ENCODE data around the gene TUSC2. TPM values are rescaled to one million over a fixed set of nuclear protein-coding genes. Genes with fewer than 3 reads are reported as not detected.
A peak's percentile ranks its signal among the peaks of the same experiment; 100 is the strongest.

The TUSC2 gene
- total RNA-seq, 1 donor from 2014 or later, result 25.4 TPM

- DNase-seq (ENCODE audit: low spot score in 2 of 2), result no peak
- no peaks in the 10 kb centered on the region for H3K4me1 ChIP-seq
- TF ChIP-seq CTCF (IDR thresholded peaks at IDR 0.05), result no peak
- no peak overlapping the region for H3K27ac ChIP-seq
- no peaks in the 10 kb centered on the region for H3K36me3 ChIP-seq
- H3K9me3 ChIP-seq, result no peaks in the 10 kb centered on the region
- intact Hi-C loops (cut with DNase I), result no loop called here
- H3K27me3 ChIP-seq, result no peaks in the 10 kb centered on the region
- H3K4me3 ChIP-seq, result no peak overlapping the region
These were observed 44.3 kb upstream of the TUSC2 start for GRCh38 chr3:50372349-50372748.

DNA sequence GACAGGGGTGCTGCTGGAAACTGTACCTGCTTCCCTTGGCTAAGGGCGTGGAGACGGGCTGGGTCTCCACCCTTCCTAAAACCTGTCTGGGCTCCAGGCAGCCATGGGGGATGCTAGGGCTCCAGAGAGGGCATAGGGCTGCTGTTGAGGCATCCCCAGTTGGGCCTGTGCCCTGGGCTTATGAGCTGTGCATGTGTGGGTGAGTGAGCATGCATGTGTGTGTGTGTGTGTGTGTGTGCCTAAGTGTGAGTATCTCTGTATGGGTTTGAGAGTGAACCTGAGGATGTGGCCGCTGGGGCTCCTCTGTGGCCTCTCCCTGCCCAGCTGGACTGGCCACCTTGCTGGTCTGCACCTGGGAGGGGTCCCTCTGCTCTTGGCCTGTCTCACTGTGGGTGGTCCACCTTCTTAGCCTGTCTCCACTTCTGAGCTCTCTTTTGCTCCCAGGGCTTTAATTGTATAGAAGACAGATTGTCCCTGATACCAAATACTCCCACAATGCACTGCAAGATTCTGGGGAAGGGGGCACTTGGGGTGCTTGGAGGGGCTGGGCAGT is 43.2 kb upstream of the TUSC2 start:
- intact Hi-C loops (cut with DNase I), result no loop called here
- no peak overlapping the region for H3K4me3 ChIP-seq
- H3K27ac ChIP-seq, result no peak overlapping the region
- no peaks in the 10 kb centered on the region for H3K9me3 ChIP-seq
- TF ChIP-seq CTCF (IDR thresholded peaks at IDR 0.05), result no peak
- DNase-seq (ENCODE audit: low spot score in 2 of 2), result no peak
- H3K27me3 ChIP-seq, result no peaks in the 10 kb centered on the region
- H3K36me3 ChIP-seq, result no peaks in the 10 kb centered on the region
- no peaks in the 10 kb centered on the region for H3K4me1 ChIP-seq

DNA sequence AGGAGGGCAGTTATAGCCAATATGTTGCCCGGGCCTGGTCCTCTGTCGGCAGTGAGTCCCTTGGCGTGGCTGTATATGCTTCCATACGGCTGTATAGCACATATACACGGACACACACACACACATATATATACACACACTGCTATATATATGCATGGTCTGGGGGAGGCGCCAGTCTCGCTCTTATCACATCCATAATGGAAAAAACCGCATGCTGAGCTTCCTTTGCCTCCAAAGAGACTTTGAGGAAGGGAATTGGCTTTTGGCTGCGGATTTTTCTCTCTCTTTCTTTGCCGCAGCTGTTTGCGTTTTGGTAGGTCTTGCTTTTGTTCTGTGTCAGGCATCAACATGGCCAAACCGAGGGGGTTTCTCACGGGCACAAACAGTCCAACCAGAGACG is 42.6 kb upstream of the TUSC2 start:
- no peak overlapping the region for H3K27ac ChIP-seq

GRCh38 chr3:50369012-50369670 is 41.1 kb upstream of the TUSC2 start:
- Histone ChIP-seq H3K4me3 (no peak overlapping the region), H3K27me3 (no peaks in the 10 kb centered on the region), H3K4me1 (peaks cover 0 to 14% of the 10 kb centered on the region in 2 donors), H3K27ac (no peak overlapping the region), H3K9me3 (no peaks in the 10 kb centered on the region), H3K36me3 (no peaks in the 10 kb centered on the region)
- TF ChIP-seq CTCF (IDR thresholded peaks at IDR 0.05), result no peak
- no peak for DNase-seq (ENCODE audit: low spot score in 2 of 2)
- intact Hi-C loops (cut with DNase I), result no loop called here

More for the DNA sequence above, 42.6 kb upstream of the TUSC2 start:
- intact Hi-C loops (cut with DNase I), result no loop called here
- H3K9me3 ChIP-seq, result no peaks in the 10 kb centered on the region
- H3K4me1 ChIP-seq, result peaks cover 0 to 3% of the 10 kb centered on the region in 2 donors
- H3K27me3 ChIP-seq, result no peaks in the 10 kb centered on the region
- H3K4me3 ChIP-seq, result no peak overlapping the region
- no peaks in the 10 kb centered on the region for H3K36me3 ChIP-seq
- no peak for TF ChIP-seq CTCF (IDR thresholded peaks at IDR 0.05)
- DNase-seq (ENCODE audit: low spot score in 2 of 2), result no peak

DNA sequence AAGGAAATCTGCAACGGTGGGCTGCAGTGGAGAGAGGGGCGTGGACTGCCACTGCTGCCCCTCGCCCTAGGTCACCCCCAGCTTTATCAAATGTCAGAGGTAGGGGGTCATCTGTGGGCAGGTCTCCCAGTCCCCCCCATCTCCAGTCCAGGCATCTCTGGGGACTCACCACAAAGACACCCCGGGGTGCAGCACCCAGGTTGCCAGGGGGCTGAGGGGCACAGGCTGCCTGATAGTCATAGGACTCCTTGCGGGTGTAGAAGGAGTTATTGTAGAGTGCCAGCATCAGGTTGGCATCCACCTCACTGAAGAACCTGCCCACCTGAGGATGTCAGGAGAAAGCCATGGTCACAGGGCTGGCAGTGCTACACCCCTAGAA is 37.8 kb upstream of the TUSC2 start:
- no peak for DNase-seq (ENCODE audit: low spot score in 2 of 2)
- TF ChIP-seq CTCF (IDR thresholded peaks at IDR 0.05), result no peak
- H3K27ac ChIP-seq, result no peak overlapping the region
- H3K4me3 ChIP-seq, result peak overlapping the region; percentile 65 to 73
- H3K4me1 ChIP-seq, result peaks cover 0 to 14% of the 10 kb centered on the region in 2 donors
- no peaks in the 10 kb centered on the region for H3K9me3 ChIP-seq
- intact Hi-C loops (cut with DNase I), result loop anchor here (2.0 kb wide), 1 partner anchor 137 kb away; the partner anchor contains the start of gene CACNA2D2
- H3K27me3 ChIP-seq, result no peaks in the 10 kb centered on the region
- no peaks in the 10 kb centered on the region for H3K36me3 ChIP-seq

Data from ascending aorta (tissue), 2 donors.